GM21786 (cell line): ENCODE data around the gene GRIA3.
"Not testable (repeated sequence)": the region's sequence is repeated elsewhere in the genome, so short reads cannot be mapped to it uniquely, and the experiment has no call there.

ENCODE experiments used
- ATAC-seq: cut with Tn5 transposase; IDR thresholded peaks from one replicate; pipeline ENCODE4 v1.9.1; 2021; ENCODE audit not compliant: unreplicated experiment

The GRIA3 gene

DNA sequence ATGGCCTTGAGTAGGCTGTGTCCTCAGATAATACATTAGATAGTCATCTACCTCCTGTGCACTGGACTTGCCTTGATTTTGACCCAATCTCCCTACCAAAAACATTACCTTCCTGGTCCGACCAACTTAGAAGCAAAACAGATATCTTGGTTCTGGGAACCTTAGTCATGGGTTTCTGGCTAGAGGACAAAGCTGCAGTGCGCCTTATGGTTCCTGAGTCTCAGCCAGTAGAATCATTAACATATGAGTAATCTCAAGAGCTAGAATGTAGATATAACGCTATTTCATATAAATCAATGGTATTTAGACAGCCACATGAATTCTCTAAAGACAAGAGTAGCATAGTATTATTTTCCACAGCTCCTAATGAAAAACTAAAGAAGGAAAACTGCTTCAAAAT, 83.1 kb downstream of the GRIA3 start:
- no peak for ATAC-seq

DNA sequence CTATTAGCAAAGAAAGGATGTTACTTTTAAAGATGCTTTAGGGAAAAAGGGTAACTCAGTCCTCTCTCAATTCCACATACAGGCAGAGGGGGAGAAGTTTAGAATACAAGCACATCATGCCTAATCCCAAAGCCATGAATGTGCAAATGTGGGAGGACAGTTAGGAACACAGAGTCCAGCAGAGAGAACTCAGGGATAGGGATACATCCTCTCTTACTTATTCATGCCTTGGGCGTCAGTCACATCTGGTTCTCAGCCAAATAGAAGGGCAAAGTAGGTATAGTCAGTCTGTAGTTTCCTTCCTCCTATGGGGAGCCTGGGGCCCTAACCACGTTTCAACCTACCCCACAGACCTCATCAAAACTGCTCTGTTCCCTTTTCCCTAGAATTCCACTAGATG, 87.8 kb downstream of the GRIA3 start:
- no peak for ATAC-seq

DNA sequence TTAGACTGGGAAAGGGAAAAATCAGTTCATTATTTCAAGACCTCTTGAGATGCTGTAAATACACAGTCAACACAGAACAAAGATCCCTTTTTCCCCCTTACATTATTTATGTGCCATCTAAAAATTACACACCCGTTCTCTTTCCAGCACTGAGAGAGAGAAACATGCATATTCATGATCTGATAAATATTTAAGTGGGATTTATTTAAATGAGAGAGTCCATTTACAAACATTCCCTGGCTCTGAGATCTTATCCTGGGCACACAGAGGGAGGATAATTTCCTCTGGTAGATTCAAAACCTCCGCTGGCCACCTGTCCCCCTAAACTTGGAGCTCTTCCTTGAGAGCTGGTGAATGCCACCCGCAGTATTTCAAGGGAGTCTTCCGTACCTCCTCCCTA, 88.6 kb downstream of the GRIA3 start:
- ATAC-seq, result no peak

DNA sequence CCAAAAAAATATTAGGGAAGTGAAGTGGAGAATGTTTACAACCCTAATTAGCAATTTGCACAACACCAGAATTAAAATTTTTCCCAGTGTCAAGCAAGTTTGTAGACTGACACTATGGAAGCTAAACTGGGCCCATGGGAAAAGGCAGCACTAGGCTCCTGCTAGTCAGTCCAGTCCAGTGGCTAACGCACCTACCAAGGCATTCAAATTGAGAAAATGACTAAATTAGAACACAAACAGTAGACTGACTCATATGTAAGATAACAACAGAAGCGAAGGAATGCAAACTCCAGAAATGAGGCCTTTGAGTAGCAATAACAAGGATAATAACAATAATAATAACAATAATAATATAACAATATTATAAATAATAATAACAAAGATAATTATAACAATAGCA, 90.7 kb downstream of the GRIA3 start:
- no peak for ATAC-seq

DNA sequence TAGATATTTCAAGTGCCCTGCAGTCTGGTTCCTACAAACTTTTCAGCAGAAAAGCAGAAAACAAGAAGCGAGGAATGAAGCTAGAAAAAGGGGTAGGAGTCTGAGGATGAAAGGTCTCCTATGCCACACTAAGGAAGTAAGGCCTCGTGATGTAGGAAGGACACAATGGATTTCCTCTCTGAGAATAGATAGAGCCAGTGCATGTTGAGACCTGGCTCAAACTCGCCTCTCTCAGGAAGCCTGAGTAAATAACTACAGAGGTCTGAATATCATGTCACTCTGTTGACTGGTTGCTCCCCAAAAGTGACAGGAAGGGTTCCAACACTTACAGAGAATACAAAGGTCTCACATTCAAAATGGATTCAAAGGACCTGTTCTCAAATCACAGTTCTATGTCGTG, 93.3 kb downstream of the GRIA3 start:
- no peak for ATAC-seq

DNA sequence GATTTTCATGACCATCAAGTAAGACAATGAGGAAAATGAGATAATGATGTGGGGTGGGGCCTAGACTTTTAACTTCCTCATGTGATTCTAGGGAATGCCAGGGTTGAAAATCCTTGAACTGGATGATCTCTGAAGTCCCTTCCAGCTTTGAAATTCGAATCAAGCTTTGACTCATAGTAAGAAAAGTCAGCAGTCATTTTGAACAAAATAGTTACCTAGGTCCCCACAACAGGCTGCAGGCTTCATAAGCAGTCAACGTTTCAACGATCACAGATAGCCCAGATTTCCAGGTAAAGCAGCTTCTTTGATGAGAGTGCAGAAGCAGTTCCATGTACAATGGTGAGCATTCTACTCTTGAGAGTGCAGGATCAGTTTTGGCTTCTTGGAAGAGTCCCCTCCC, 93.7 kb downstream of the GRIA3 start:
- no peak for ATAC-seq

DNA sequence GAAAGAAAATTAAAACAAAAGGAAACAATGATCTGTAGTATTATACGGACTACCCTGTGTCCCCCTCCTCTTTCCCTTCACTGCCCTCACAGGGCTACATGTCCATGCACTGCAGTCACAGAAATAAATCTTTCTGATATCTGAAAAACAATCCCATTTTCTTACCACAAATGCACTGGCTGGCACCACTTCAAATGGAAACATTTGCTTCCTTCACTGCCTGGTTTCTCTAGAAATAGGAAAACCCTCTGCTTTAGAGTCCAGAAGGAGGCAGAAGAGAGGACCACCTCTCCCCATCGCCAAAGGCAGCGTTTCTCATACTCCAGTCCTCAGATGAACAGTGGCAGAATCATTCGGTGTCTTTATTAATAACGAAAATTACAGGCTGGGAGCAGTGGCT, 98.2 kb downstream of the GRIA3 start:
- no peak for ATAC-seq

DNA sequence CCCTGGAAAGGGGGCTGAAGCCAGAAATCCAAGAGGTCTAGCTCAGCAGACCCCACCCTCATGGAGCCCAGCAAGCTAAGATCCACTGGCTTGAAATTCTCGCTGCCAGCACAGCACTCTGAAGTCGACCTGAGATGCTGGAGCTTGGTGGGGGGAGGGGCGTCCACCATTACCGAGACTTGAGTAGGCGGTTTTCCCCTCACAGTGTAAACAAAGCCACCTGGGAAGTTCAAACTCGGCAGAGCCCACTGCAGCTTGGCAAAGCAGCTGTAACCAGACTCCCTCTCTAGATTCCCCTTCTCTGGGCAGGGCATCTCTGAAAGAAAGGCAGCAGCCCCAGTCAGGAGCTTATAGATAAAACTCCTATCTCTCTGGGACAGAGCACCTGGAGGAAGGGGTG, 99.3 kb downstream of the GRIA3 start:
- ATAC-seq, result not testable (repeated sequence)

DNA sequence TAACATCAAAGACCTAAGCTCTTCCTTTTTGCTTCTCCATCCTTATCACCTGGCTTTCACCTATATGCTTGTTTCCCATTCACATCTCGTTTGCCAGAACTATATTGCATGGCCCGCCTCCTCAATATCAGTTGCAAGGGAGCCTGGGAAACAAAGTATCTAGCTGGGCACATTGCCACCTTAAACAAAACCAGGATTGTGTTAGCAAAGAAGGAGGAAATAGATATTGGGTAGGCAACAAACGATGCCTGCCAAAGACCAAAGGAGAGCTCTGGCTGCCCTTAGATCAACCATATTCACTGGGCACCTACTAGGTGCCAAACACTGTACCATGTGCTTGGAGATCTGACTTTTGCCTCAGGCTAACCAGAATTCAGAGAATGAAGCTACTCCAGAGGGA, 107.5 kb downstream of the GRIA3 start:
- ATAC-seq, result no peak

DNA sequence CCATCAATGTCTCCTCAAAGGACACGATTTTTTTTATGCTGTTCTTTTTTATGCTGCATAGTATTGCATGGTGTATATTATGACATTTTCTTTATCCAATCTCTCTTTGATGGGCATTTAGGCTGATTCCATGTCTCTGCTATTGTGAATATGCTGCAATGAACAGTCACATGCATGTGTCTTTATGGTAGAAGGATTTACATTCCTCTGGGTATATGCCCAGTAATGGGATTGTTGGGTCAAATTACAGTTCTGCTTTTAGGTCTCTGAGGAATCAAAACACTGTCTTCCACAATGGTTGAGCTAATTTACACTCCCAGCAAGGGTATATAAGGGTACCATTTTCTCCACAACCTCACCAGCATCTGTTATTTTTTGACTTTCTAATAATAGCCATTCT, 113.9 kb downstream of the GRIA3 start:
- no peak for ATAC-seq

DNA sequence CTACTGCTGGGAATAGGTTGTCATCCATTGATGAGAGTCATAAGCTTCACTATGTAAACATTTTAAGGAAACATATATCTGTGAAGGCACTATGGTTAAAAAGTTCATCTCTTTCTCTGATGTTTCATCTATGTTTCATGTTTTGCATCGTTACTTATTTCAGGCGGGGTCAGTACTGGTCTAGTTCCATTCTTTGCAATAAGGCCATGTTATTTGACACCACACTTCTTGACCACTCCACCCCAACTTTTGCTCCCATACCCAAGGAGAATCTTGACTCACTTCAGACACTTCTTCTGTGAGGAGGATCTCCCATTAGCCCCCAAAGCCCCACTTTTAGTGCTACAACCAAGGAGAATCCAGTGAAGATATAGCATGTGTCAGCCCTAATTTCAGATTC, 119.4 kb downstream of the GRIA3 start:
- ATAC-seq, result no peak

DNA sequence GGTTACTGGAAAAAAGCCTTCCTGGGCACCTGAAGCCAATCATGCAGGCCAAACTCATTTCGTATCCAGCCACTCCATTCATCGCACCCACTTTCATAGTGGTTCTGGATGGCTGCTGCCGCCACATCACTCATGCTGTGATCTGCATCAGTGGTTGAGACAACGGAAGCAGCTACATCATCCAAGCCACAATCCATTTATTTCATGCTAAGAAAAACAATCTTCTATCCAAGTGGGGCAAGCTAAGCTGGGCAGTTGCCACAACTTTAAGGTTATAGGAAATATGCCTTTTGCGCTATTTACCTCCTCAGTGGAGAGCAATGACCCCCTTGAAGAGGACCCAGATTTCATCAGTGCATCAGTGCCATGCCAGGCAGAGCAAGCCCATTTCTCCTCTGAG, 124.6 kb downstream of the GRIA3 start:
- ATAC-seq, result no peak

DNA sequence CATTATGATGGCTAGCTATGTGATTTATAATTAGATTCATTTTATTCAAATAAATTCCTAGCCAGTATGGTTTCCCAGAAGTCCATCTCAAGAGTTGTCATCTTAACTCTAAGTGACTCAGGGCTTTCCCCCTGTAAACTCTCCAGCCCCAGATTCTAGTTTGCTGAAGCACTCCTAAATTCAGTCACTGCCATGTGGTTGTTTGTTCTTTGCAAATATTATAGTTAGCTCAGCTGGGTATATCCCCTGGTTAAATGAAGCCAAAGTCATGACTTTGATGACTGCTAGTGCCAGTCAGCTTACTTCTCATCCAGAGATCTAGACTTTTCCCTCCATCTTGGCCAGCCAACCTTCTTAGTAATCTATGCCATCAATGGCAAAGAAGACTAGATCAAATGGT, 126.0 kb downstream of the GRIA3 start:
- no peak for ATAC-seq

DNA sequence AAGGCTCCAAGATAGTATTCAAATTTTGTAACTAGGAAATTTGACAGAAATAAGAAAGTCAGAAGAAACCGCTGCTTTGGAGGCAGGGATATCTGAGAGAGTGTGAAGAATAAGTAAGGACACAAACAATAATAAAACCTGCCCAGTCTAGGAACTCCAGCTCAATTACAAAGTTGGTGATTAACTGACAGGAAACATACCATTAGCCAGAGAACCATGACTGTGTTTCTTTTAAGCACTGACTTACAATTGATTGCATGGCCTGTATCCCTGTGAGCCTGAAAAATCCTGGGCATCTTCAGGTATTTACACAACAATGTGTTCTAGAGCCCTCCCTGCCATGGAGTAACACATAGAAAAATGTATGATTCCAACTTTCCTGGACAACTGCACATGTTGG, 127.4 kb downstream of the GRIA3 start:
- ATAC-seq, result no peak

DNA sequence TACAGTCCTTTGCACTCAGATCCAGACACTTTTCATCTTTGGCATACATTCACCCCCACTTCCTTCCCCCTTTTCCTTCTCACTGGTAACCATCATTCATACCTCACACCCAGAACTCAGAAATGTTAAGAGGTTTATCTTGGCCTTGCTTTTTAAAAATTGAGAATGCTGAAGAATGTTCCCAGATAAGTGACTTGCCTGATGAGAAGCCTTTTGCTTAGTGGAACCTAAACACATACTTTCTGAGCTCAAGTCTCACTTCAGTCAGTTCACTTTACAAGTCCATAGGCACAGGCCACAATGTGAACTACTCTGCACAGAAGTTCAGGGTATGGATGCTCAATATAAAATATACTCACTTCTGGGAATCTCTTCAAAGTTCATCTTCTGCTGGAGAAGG, 129.4 kb downstream of the GRIA3 start:
- ATAC-seq, result no peak

DNA sequence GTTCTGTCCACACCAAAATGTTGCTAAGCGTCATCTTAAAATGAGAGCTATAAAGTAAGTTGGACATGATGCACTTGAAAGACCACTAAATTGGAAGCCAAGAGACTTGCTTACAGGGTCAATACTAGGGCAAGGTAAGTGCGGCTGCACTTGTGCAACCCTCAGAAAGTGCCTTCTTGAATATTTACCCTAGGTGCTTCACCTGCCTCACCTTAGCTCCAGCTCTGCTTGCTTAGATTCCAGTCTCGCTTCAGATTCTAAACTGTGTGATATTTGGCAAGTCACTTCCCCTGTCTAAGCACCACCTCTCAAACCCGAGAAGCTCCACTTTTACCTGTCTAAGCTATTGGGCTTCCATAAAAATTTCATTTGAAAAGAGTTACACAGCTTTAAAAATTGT, 136.5 kb downstream of the GRIA3 start:
- no peak for ATAC-seq

DNA sequence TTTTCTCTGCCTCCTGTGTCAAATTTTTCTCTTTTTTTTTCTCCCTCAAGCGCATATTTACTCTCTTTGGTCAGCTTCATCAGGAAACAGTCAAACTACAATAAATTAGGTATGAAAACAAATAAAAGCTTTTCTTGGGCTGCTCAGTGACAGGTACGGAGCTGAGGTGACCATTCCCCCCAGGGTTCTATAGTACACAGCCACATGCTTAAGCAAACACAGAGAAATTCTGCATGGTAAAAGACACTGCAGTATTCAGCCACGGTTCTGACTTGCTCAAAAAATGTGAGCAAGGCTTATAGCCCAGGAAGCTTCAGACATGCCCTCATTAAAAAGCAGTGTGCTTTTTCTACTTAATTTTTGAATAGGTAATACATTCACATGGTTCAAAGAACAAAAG, 138.5 kb downstream of the GRIA3 start:
- no peak for ATAC-seq

DNA sequence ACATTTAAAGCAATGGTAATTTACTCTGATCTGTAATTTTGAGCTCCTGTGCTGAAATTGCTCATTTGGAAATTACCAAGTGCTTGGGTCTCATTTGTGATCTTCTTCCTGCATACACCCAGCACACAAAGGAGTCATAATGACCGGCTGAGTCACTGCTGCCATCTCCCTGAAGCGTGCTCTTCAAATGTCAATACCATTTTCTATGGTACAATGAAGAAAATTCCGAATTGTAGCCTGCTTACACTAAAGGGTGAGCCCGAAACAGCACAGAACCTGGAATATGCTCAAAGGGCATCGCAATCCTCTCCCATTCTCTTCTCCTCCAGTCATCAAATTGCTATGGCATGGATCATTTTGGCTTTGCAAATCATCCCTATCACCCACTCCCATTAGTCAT, 140.5 kb downstream of the GRIA3 start:
- no peak for ATAC-seq

DNA sequence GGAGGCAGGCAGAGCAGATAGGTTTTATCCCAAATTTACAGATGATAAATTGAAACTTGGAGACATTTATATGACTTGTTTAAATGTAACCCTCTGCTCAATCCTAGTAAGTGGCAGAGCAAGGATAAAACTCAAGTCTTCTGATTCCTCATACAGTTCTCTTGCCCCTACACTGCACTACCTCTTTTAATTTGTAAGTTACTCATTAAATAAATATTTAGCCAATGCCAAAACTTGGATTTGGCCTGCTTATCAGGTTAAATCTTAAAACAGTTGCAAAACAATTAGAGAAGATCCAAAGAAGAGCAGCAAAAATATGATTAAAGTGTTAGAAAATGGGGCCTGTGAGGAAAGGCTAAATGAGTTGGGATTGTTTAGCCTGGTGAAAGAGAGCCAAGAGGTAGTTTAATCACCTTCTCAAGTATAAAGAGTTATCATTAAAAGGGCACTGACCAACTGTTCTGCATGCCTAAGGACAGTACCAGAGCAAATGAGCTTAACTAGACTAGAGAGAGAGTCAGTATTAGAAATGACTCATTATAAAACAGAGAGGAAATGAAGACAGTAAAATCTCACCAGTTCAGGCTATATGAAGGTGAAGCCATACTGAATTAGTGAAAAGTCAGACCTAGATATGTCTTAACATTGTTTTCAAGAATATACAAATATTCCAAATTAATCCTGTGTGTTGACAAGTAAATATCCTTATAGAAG, 146.3 kb downstream of the GRIA3 start:
- ATAC-seq, result peak; percentile 70

DNA sequence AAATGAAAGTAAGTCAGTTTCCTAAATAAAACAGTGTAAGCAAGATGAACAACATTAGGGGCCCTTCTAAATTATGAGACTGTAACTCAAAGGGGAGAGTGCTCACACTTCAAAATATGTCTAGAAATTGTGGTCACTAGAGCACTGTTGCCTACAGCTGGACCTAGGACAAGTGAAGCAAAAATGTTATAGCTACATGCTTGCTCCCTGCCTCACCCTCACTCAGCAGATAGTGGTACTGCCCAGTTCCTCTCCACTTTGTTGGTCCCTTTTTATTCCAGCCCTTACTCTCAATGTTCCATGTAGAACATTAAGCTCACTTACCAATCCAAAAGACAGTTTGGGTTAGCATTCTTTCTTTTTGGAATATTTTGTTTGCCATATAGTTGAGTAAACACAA, 147.3 kb downstream of the GRIA3 start:
- ATAC-seq, result peak; percentile 29

DNA sequence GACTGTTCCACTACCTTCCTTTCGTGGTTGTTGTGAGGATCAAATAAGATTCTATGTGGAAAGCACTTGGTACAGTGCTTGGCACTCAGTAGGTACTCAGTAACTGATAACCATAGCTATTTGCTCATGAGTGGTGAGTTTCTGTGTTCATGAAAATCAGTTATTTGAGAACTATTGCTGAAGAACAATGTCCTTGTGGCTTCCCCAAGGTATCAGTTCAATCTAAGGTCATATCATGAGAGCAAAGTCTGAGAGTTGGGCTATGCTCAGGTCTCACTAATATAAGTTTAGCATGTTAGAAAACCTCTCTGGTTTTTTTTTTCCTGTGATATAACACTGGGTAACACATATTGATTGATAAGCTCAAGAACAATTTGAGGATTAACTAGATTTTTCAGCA, 147.8 kb downstream of the GRIA3 start:
- ATAC-seq, result peak; percentile 46

DNA sequence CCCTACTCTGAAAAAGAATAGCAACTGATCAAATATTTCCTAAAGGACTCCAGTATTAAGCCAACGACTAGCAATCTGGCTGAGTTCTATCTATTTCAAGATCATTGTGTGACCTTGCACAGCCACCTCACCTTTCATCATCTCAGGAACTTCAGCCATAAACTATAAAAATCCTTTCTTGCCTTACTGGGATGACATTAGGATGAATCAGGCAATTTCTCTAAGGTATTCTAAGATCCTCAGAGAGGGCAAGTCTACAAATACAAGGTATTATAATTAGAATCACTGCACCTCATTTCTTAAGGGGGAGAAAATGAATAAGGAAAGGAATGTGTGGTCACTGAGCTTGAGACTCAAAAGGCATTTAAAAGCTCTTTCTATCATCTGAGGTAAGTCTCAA, 152.6 kb downstream of the GRIA3 start:
- no peak for ATAC-seq

DNA sequence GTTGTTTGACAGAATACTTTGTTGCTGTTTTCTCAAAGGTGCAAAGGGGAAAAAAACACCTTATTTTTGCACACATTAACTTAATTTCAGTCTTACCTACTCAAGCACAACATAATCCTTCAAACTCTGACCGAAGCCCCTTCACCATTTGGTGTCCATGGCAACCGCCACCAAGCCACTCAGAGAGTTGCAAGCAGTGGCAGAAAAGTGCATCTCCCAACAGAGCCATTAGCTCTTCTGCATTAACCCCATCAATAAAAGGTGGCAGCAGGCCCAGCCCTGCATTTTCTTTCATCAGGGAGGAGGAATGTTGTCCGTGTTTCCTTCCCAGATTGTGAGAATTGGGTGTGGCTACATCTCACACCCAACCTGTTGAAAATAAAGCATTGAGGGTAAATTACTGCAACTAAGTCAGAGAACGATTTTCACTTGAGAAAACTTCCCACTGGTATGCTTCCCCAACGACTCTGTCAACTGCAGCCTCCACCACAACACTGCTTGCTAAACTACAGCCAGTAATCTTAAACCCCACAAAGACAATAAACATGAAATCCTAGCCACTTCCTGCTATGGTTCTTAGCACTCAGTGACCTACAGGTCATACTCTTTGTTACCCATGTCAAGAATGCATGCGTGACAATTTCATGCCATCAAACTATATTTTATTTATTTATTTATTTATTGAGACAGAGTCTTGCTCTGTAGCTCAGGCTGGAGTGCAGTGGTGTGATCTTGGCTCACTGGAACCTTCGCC, 154.0 kb downstream of the GRIA3 start:
- no peak for ATAC-seq
